Non-pigmented ciliary epithelial cell (primary cell): ENCODE results near the gene RNF213.

Experiments
- DNase-seq: peaks from one replicate; pipeline ENCODE4 v3.0.0-alpha.2; 2010; ENCODE audit warnings: low read depth

The RNF213 gene

GRCh38 chr17:80419255-80419654 is 158.6 kb downstream of the RNF213 start:
- no peak for DNase-seq

GRCh38 chr17:80421381-80422090 is 160.9 kb downstream of the RNF213 start:
- no peak for DNase-seq

- no peak for DNase-seq
These were observed 161.6 kb downstream of the RNF213 start for GRCh38 chr17:80422276-80422675.

- DNase-seq: no peak
These were observed 162.3 kb downstream of the RNF213 start for GRCh38 chr17:80422981-80423380.

- no peak for DNase-seq
These were observed 163.0 kb downstream of the RNF213 start for GRCh38 chr17:80423536-80424225.

GRCh38 chr17:80424261-80424660 is 163.6 kb downstream of the RNF213 start:
- no peak for DNase-seq

GRCh38 chr17:80424878-80425765 is 164.5 kb downstream of the RNF213 start:
- DNase-seq: no peak

GRCh38 chr17:80425835-80426426 is 165.3 kb downstream of the RNF213 start:
- DNase-seq: no peak

GRCh38 chr17:80426671-80427326 is 166.1 kb downstream of the RNF213 start:
- DNase-seq: no peak

GRCh38 chr17:80427366-80428282 is 167.0 kb downstream of the RNF213 start:
- DNase-seq: no peak

- DNase-seq: no peak
These were observed 167.7 kb downstream of the RNF213 start for GRCh38 chr17:80428363-80428762.

- no peak for DNase-seq
These were observed 168.1 kb downstream of the RNF213 start for GRCh38 chr17:80428796-80429195.

- no peak for DNase-seq
These were observed 169.0 kb downstream of the RNF213 start for GRCh38 chr17:80429356-80430275.

GRCh38 chr17:80430446-80431245 is 170.0 kb downstream of the RNF213 start:
- no peak for DNase-seq

GRCh38 chr17:80431246-80432195 is 170.9 kb downstream of the RNF213 start:
- no peak for DNase-seq

- no peak for DNase-seq
These were observed 171.8 kb downstream of the RNF213 start for GRCh38 chr17:80432350-80432955.

- no peak for DNase-seq
These were observed 172.4 kb downstream of the RNF213 start for GRCh38 chr17:80432961-80433550.
